Measurements from ENCODE around the gene SEL1L3. TPM values are rescaled to one million over a fixed set of nuclear protein-coding genes. Genes with fewer than 3 reads are reported as not detected.
A peak's percentile ranks its signal among the peaks of the same experiment; 100 is the strongest.

The SEL1L3 gene
- polyA plus RNA-seq, 1 of the 3 experiments (the other 2 are of a cell fraction) = 2.2 TPM

DNA sequence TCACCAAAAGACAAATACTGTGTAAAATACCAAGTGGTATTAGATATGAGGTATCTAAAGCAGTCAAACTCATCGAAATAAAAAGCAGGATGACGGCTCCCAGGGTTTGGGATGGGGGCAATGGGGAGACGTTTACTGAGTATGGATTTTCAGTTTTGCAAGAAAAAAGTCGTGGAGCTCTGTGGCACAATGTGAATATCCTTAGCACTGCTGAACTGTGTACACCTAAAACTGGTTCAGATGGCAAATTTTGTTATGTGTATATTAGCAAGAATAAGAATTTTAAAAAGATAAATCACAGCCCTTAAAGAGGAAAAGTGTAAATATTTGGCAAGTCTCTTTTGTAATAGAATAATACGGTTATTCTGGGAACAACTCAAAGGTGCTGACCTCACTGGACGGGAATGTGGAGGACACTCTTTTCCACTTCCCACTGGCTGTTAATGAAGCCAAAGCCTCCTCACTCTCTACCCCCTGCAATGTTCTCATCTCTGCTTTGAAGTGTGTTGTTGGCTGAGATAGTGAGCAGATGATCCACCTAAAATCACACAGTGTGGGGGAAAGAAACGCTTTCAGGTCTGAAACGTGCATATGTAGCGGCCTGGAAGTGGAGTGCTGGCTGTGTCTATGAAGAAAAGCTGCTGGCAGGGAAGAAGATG is 49.2 kb downstream of the SEL1L3 start:
- no peaks in the 10 kb centered on the region for H4K20me1 ChIP-seq (ENCODE audit: insufficient read depth)
- H3K27me3 ChIP-seq (ENCODE audit: insufficient read depth) = no peaks in the 10 kb centered on the region
- H2AFZ ChIP-seq (ENCODE audit: low read depth) = no peak overlapping the region
- peak overlapping the region; percentile 44; the same call in 1 of the 2 replicates for H3K9ac ChIP-seq
- no peaks in the 10 kb centered on the region for H3K9me3 ChIP-seq
- peak overlapping the region; percentile 34 to 78; a peak in 3 of 4 replicates for H3K27ac ChIP-seq (ENCODE audit: low read depth in 2 of 2, low read length in 1 of 2)
- DNase-seq = no peak
- peaks cover 0 to 36% of the 10 kb centered on the region in 2 experiments; a peak in 2 of 4 replicates for H3K4me1 ChIP-seq (ENCODE audit: control insufficient read depth in 1 of 2, insufficient read depth in 2 of 2, low read depth in 1 of 2, low read length in 1 of 2)
- POLR2A ChIA-PET = no interaction called here
- no peaks in the 10 kb centered on the region for H3K79me2 ChIP-seq (ENCODE audit: insufficient read depth)
- CTCF ChIA-PET = no interaction called here
- no peak overlapping the region for H3K4me3 ChIP-seq (ENCODE audit: low read depth in 2 of 2, low read length in 1 of 2)
- H3K36me3 ChIP-seq (replicated peaks in 1 of 2; ENCODE audit: control insufficient read depth in 1 of 2, insufficient read depth in 2 of 2, low read length in 1 of 2) = no peaks in the 10 kb centered on the region
- peaks cover 38% of the 10 kb centered on the region for H3F3A ChIP-seq (replicated peaks; ENCODE audit: insufficient read depth)
- H3K9me2 ChIP-seq = no peaks in the 10 kb centered on the region
- TF ChIP-seq NFIC (IDR thresholded peaks at IDR 0.05; ENCODE audit: borderline replicate concordance) (peak; percentile 59; the same call in 1 of the 2 replicates), CHD2 (IDR thresholded peaks at IDR 0.05; ENCODE audit: low read length, partially characterized antibody) (no peak), TEAD4 (IDR thresholded peaks at IDR 0.05; ENCODE audit: borderline replicate concordance, insufficient read depth) (no peak), RCOR1 (IDR thresholded peaks at IDR 0.05; ENCODE audit: low read length) (no peak), YY1 (IDR thresholded peaks at IDR 0.05; ENCODE audit: low read depth) (no peak), FOXM1 (IDR thresholded peaks at IDR 0.05; ENCODE audit: low read depth) (no peak), TAF1 (IDR thresholded peaks at IDR 0.05; ENCODE audit: borderline replicate concordance, low read depth, low read length) (no peak), SIN3A (IDR thresholded peaks at IDR 0.05; ENCODE audit: borderline replicate concordance, low read depth, low read length) (no peak), MEF2A (IDR thresholded peaks at IDR 0.05; ENCODE audit: borderline replicate concordance, low read depth) (peak; percentile 73; the same call in 1 of the 2 replicates), FOXJ3 (CRISPR knock-in tag; IDR thresholded peaks at IDR 0.05) (no peak), MXI1 (IDR thresholded peaks at IDR 0.05; ENCODE audit: low read depth, low read length) (no peak), JUND (IDR thresholded peaks at IDR 0.05) (peak; percentile 50; the same call in 1 of the 2 replicates), TCF12 (IDR thresholded peaks at IDR 0.05) (peak; percentile 34), GATA2 (CRISPR knock-in tag; IDR thresholded peaks at IDR 0.05) (no peak), POLR2AphosphoS5 (IDR thresholded peaks at IDR 0.05; ENCODE audit: low read depth, low read length) (no peak), EP300 (IDR thresholded peaks at IDR 0.05; ENCODE audit: borderline replicate concordance in 1 of 2, low read depth in 1 of 2, low read length in 1 of 2) (peak in 1 of 2 experiments; percentile 47; a peak in 1 of 4 replicates)
- TF ChIP-seq, protein P1, sequence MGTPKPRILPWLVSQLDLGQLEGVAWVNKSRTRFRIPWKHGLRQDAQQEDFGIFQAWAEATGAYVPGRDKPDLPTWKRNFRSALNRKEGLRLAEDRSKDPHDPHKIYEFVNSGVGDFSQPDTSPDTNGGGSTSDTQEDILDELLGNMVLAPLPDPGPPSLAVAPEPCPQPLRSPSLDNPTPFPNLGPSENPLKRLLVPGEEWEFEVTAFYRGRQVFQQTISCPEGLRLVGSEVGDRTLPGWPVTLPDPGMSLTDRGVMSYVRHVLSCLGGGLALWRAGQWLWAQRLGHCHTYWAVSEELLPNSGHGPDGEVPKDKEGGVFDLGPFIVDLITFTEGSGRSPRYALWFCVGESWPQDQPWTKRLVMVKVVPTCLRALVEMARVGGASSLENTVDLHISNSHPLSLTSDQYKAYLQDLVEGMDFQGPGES (IDR thresholded peaks at IDR 0.05; ENCODE audit: low read depth, low read length) = no peak
- TF ChIP-seq, protein P2, sequence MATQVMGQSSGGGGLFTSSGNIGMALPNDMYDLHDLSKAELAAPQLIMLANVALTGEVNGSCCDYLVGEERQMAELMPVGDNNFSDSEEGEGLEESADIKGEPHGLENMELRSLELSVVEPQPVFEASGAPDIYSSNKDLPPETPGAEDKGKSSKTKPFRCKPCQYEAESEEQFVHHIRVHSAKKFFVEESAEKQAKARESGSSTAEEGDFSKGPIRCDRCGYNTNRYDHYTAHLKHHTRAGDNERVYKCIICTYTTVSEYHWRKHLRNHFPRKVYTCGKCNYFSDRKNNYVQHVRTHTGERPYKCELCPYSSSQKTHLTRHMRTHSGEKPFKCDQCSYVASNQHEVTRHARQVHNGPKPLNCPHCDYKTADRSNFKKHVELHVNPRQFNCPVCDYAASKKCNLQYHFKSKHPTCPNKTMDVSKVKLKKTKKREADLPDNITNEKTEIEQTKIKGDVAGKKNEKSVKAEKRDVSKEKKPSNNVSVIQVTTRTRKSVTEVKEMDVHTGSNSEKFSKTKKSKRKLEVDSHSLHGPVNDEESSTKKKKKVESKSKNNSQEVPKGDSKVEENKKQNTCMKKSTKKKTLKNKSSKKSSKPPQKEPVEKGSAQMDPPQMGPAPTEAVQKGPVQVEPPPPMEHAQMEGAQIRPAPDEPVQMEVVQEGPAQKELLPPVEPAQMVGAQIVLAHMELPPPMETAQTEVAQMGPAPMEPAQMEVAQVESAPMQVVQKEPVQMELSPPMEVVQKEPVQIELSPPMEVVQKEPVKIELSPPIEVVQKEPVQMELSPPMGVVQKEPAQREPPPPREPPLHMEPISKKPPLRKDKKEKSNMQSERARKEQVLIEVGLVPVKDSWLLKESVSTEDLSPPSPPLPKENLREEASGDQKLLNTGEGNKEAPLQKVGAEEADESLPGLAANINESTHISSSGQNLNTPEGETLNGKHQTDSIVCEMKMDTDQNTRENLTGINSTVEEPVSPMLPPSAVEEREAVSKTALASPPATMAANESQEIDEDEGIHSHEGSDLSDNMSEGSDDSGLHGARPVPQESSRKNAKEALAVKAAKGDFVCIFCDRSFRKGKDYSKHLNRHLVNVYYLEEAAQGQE (IDR thresholded peaks at IDR 0.05; ENCODE audit: low read depth, low read length) = no peak
- WGBS (ENCODE audit: low lambda C conversion rate) = 52% methylated on average over 9 of the region's 9 CpGs
- peak overlapping the region; percentile 55 for H3K4me2 ChIP-seq
